ENCODE measurements around the gene GKAP1.
"Not testable (repeated sequence)": the region's sequence is repeated elsewhere in the genome, so short reads cannot be mapped to it uniquely, and the experiment has no call there.

DNA sequence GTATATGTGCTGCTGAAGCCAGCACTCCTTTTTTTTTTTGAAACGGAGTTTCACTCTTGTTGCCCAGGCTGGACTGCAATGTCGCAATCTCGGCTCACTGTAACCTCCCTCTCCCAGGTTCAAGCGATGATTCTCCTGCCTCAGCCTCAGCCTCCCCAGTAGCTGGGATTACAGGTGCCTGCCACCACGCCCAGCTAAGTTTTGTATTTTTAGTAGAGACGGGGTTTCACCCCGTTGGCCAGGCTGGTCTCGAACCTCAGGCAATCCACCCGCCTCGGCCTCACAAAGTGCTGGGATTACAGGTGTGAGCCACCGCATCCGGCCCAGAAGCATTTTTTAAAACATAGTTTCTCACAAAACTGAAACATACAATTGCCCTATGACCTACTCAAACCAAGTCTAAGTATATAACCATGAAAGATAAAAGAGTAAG lies 112.3 kb downstream of the GKAP1 start:
- TF ChIP-seq USF1 (IDR thresholded peaks at IDR 0.05); YY1 (IDR thresholded peaks at IDR 0.05; ENCODE audit: low read depth); EP300 (IDR thresholded peaks at IDR 0.05; ENCODE audit: borderline replicate concordance); TCF12 (IDR thresholded peaks at IDR 0.05; ENCODE audit: low read depth); CREB1 (IDR thresholded peaks at IDR 0.05; ENCODE audit: low read depth); RAD21 (IDR thresholded peaks at IDR 0.05; ENCODE audit: low read depth); TAF1 (IDR thresholded peaks at IDR 0.05; ENCODE audit: low read depth); TEAD4 (IDR thresholded peaks at IDR 0.05): not testable (repeated sequence)
- TF ChIP-seq, protein P1, sequence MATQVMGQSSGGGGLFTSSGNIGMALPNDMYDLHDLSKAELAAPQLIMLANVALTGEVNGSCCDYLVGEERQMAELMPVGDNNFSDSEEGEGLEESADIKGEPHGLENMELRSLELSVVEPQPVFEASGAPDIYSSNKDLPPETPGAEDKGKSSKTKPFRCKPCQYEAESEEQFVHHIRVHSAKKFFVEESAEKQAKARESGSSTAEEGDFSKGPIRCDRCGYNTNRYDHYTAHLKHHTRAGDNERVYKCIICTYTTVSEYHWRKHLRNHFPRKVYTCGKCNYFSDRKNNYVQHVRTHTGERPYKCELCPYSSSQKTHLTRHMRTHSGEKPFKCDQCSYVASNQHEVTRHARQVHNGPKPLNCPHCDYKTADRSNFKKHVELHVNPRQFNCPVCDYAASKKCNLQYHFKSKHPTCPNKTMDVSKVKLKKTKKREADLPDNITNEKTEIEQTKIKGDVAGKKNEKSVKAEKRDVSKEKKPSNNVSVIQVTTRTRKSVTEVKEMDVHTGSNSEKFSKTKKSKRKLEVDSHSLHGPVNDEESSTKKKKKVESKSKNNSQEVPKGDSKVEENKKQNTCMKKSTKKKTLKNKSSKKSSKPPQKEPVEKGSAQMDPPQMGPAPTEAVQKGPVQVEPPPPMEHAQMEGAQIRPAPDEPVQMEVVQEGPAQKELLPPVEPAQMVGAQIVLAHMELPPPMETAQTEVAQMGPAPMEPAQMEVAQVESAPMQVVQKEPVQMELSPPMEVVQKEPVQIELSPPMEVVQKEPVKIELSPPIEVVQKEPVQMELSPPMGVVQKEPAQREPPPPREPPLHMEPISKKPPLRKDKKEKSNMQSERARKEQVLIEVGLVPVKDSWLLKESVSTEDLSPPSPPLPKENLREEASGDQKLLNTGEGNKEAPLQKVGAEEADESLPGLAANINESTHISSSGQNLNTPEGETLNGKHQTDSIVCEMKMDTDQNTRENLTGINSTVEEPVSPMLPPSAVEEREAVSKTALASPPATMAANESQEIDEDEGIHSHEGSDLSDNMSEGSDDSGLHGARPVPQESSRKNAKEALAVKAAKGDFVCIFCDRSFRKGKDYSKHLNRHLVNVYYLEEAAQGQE (IDR thresholded peaks at IDR 0.05; ENCODE audit: low read depth): not testable (repeated sequence)
- TF ChIP-seq CEBPB (IDR thresholded peaks at IDR 0.05): 0 out of 2 replicates have a peak, but pooled peaks have one; percentile 20
